ENCODE data around the gene SELENOO.
A peak's percentile ranks its signal among the peaks of the same experiment; 100 is the strongest.

SELENOO gene

DNA sequence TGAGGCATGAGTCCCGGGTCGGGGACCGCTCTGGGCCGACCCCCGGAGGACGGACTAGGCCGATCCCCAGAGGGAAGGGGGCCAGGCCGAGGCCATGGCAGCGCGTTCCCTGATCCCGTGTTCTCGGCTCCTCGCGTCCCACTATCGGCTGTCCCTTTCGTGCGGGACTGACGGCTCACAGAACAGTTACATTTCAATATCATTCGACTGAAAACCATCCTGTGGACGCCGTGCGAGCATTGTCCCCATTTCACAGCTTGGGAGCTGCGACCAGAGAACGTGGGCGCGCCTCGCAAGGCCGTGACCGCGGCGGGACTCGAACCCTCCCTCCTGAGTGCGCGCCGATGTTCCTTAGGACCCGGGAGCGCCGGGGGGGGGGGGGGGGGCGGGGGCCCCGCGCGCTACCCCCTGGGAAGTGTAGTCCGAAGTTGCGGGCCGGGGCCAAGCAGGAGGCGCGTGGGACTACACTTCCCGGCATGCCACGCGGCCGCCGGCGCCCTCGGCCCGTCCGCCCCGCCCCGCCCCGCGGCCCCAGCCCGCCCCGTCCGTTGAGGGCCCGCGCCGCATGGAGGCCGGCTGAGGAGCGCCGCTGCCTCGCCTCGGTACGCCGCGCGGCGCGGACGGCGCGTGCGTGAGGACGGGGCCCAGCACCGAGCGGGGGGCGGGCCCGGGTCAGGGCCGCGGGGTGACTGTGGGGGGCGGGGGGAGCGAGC lies 15.3 kb upstream of the SELENOO start, which contains the start of gene TRABD:
TSS of gene TRABD (plus strand) at position 539 of the 713 bp plus-strand sequence. CDS start 7,148 bp downstream, outside the sequence.
- DNase-seq: peak; percentile 86

DNA sequence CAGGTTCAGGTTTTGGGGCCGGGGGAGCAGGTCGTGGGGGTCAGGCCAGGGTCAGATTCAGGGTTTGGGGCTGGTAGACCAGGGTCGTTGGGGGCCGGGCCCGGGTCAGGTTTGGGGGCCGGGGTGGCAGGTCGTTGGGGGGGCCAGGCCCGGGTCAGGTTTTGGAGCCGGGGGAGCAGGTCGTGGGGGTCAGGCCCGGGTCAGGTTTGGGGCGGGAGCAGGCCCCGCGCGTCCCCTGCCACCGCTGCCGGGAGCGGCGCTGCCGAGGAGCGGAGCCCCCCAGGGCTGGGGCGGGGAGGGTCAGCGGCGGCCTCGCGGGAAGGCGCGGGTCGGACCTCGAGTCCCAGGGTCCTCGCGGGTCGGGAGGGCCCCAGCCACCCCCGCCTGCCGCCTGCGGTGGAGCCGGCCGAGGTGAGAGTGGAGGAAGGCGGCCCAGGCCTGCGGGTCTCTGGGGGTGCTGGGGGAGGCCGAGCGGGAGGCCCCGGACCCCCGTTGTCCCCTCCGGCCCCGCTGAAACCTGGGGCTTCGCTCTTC lies 14.6 kb upstream of the SELENOO start:
- no peak for DNase-seq

DNA sequence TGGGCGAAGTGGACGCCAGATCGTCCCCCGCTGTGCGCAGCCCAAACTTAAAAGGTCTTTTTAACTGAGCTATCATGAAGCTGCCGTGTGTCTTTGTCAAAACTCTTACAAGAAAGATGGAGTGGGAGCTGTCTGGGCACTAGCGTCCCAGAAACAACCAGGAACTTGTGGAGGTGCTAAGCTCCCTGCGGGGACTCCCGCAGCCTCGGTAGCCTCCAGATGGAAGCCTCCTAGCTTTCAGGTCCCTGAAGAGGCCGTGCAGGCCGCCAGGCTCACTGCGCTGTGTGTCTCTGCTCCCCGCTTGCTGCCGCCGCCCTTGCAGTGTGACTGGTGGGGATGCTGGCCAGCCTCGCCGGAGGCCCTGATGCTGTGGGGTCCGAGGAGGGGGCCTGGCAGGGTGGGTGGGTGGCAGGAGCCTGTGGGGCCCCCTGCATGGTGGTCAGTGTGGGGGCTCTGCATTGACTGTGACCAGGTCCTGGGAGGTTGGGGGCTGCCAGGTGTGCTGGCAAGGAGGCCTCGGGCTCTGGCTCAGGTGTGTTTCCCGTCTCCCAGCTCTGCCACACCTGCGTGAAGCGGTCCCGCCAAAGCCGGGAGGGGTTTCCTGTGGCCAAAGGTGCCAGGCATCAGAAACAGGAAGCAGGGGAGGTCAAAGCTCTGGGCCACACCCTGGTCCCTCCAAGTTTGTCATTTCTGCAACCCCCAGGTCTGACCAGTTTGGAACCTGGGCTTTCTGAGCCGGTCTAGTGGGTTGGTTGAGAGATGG lies 13.9 kb upstream of the SELENOO start:
- DNase-seq: no peak

DNA sequence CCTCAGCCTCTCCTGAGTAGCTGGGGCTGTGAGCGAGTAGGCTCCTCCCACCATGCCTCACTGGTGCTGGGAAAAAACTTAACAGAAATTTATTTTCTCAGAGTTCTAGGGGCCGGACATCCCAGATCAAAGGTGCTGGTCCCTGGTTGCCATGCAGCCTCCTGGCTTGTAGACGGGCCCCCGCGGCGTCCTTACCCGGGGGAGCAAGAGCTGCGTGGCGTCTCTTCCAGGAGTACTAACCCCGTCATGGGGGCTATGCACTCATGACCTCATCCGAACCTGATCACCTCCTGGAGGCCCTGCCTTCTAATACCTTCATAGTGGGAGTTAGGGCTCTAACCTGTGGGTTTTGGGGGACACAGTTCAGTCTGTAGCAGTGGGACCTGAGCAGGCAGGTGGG lies 12.5 kb upstream of the SELENOO start:
- DNase-seq: no peak

DNA sequence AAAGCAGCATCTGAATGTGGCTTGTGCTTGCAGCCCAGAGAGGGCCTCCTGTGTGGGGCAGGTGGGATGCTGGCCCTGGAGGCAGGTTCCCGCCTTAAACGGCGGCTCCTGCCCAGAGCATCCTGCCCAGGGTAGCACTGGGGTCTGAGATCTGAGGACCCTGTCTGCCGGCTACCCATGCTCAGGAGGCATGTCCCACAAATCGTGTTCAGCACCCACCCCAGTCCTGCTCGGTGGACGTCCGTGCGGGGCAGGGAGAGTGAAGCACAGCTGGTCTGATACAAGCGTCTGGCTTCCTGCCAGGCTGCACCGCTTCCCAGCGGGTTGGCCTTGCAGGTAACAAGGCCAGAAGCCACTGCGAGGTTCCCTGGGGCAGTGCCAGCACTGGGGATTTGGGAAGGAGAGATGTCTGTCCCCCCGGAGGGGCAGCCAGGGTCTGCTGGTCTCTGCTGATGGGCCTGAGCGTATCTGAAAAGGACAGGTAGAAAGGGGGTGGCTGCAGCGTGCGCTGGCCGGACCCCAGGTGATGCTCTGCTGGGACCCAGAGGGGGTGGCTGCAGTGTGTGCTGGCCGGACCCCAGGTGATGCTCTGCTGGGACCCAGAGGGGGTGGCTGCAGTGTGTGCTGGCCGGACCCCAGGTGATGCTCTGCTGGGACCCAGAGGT lies 11.5 kb upstream of the SELENOO start:
- no peak for DNase-seq

DNA sequence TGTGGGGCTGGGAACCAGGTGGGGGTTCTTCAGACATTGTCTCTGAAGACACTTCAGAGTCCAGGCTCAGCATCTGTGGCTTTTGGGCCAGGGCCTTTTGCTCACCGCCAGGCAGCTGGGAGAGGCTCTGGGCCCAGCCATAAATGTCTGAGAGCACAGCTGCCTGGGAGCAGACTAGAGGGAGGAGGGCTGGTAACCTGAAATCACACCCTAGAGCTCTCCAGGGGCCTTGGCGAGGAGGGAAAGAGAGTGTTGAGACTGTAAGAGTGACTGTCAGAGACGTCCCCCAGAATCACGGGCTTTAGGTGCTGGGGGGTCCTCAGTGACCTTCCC lies 11.0 kb upstream of the SELENOO start:
- no peak for DNase-seq

DNA sequence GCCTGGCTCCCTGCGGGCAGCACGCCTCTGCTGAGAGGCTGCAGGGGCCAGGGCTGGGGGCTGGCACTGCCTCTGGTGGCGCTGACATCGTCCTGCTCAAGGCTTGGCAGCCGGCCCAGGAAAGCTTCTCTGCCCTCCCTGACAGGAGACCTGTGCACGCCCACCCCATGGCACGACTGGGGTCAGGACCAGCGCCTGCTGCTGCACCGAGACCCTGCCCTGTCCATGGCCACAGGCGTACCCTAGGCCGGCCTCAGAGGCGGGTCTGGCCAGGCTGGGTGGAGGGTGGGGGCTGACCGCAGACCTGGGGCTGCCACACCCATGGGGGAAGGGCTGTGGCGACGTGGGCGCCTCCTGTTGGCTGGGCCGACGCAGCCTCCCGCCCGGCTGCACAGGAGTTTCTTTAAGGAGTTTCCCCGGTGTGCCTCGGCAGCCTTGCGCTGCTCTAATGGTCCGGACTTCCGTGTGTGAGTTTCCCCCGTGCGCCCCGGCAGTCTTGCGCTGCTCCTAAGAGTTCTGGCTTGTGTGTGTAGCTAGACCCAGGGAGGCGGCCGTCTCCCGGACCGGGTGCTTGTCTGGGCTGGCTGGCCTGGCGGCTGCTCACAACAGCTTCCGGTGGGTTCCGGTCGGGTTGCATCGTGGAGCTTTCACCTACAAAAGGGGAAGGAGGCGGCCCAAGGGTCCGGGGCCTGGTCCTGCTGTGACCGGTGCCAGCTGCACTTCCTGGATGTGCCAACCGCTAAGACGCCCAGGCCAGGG lies 10.4 kb upstream of the SELENOO start:
- DNase-seq: peak; percentile 80

DNA sequence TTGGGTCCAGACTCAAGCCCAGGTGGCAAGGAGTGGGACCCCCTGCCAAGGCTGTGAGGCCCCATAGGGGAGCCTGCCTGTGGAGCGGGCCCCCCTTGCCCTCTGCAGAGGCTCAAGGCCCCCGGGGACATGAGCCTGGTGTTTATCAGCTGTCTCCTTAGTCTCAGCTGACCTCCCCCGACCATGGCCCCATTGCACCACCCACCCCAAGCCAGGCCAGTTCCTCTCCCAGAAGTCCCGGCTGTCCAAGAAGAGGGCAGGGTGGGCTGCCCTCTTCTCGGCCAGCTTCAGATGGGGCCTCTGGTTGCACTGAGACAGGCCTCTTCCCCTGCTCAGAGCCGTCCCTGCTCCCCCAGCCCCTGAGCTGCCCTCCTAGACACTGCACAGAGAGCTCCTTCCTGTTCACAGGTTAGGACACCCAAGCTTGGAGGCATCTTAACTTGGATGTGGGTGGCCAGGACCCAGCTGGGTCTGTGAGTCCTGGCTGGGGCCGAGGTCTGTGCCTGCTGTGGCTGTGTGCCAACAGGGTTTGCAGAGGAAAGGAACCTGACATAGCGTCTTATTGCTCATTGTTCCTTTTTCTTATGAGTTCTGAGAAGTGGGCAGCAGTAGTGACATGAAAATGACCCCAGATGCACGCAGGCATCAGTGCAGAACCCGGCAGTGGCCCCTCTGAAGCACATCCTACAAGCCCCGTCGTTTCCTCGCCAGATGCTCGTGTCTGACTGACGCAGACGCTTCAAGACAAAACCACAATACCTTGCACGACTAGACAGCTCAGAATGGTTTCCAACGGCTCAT lies 9.7 kb upstream of the SELENOO start:
- peak; percentile 82 for DNase-seq

DNA sequence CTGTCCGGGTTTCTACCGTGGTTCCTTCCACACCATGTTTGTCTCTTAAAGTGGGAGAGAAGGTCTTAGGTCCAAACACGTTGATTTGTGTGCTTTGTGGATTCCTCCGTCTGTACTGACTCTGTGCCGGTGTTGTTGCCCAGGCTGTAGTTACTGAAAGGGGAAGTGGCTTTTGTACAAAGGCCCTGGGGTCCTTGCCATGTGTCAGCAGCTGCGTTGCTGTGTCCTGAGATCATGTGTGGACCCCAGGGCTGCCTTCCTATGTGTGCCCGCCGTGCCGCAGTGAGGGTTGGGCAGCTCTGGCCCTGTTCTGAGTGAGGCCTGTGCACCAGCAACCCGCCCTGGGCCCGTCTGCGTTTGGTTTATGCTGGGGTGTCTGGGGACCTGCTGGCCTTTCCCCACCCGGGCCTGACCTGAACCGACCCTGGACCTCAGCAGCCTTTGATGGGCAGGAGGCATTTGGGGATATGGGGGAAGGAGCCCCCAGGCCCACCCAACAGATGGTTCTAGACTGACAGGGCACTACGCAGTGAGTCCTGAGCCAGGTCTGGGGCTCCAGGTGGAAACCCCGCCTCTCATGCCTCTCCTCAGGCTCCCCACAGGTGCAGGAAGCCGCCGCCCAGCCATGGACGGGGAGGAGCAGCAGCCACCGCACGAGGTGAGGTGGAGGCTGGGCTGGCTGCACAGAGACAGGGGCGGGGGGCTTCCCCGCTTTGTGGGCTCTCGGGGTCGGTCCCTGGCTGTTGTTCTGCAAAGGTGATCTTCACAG lies 8.2 kb upstream of the SELENOO start:
- peak; percentile 74 for DNase-seq

DNA sequence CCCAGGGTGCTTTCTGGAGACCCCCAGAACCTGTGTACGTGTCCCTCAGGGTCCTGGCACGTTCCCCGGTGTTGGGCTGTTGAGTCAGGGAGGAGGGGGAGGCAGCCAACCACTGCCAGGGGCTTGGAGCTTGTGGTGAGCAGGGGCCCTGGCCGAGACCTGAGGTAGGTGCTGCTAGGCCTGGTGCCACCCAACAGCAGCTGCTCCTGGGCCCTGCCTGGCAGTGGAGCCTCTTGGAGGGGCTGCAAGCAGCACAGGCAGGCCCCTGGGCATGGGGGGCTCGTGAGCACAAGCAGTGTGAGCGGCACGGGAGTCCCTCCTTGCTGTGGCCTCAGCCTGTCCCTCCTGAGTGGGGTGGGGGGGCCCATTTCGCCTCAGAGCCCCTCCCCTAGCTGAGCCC lies 7.2 kb upstream of the SELENOO start:
- DNase-seq: no peak

DNA sequence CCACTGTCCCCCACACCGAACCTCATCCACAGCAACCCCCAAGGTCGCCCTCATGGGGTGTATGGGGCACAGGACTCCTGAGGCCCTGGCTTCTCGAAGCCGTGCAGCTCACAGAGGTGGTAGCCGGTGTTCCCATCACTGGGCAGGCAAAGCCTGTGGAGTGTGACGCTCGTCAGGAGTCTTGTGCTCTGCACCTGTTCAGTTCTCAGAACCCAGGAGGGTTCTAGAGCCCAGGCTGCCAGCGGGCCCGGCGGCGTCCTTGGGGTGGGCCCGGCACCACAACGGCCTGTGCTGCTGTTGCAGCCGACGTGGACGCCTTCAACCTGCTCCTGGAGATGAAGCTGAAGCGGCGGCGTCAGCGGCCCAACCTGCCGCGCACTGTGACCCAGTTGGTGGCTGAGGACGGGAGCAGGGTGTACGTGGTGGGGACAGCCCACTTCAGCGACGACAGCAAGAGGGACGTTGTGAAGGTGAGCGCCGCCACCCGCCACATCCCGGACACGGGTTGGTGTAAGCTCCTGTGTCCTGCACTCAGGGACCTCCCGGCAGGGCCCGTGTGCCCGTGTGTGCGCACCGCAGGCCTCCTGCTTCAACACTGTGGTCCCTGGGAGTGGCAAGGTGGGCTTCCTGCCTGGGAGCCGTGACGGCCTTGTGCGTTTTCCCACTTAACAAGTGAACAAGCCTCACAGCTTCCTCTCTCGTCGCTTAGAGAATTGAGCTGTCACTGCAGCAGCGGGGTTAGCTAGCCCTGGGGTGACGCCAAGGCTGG lies 6.6 kb upstream of the SELENOO start:
- DNase-seq: no peak

DNA sequence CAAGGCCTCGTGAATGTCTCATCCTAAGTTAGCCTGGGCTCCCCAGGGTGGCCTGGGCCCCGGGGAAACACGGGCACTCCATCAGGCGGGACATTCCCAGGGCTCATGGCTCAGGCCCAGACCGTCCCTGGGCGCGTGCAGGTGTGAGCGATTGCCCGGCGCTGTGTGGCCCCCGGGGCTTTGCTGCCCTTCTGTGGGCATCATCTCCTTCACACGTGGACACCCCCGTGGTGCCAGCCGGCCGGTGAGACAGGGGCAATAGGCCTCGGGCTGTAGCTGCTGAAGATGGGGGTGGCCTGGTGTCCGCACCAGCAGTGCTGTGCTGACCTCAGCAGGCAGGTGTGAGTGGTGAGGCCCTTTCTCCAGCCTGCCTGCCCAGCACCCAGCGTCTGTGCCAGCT lies 4.6 kb upstream of the SELENOO start:
- no peak for DNase-seq

DNA sequence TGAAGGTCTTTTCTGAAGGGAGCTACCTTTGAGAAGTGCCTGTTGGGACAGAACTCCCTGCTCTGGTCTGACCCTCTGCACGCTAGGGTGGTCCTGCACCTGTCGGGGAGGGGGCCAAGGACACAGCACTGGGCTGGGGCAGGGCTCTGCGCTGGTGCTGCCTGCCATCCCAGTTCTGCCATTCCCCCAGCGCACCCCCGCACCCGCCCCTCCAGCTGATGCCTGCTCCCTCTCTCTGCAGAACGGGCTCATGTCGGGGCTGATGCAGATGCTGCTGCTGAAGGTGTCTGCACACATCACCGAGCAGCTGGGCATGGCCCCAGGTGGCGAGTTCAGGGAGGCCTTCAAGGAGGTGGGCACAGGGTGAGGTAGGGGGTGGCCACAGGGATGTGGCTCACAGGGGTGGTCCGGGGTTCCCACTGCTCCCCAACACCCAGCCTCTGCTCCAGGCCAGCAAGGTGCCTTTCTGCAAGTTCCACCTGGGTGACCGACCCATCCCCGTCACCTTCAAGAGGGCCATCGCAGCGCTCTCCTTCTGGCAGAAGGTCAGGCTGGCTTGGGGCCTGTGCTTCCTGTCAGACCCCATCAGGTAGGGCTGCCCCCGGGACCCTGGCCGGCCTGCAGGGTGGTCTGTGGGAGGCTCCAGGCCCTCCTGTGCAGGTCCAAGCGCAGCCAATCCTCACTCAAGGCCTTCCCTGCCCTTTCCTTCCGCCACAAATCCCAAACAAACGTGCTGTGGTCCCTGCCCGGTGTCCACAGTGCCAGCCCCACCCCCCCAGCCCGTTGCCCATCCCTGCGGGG lies 3.6 kb upstream of the SELENOO start:
- DNase-seq: no peak

DNA sequence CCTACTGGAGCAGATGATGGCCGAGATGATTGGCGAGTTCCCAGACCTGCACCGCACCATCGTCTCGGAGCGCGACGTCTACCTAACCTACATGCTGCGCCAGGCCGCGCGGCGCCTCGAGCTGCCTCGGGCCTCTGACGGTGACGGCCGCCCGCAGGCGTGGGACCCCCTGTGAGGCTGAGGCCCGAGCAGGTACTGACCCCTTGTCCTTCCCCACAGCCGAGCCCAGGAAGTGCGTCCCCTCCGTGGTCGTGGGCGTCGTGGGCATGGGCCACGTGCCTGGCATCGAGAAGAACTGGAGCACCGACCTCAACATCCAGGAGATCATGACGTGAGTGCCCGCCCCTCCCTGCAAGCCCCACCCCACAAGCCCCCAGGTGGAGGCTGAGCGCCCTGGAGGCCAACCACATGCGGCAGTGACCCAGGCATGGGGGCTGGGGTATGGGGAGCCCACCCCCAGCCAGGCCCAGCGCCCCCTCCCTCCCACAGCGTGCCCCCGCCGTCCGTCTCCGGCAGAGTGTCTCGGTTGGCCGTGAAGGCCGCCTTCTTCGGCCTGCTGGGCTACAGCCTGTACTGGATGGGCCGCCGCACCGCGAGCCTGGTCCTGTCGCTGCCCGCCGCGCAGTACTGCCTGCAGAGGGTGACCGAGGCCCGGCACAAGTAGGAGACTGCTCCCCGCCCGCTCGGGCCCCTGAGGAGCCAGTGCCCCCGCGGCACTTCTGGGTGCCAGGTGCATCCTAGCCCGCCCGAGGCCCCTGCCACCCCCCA lies 2.8 kb upstream of the SELENOO start:
- DNase-seq: no peak

DNA sequence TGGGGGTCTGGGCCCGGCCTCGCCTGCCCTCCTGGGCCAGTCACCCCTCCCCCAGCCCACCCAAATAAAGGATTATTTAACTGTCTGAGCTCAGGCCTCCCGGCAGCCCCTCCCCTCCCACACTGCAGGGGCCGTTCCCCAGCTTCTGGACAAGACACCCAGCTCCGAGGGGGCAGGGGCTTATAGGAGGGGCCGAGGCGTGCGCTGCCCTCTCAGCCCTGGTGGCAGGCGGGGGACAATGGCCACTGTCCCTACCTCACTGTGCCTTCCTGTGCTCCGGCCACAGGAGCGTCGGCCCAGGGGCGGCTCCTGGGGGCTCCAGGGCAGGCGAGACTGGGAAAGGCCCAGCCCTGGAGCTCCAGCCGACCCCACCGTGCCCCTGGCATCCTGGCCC lies 2.2 kb upstream of the SELENOO start:
- DNase-seq: no peak

DNA sequence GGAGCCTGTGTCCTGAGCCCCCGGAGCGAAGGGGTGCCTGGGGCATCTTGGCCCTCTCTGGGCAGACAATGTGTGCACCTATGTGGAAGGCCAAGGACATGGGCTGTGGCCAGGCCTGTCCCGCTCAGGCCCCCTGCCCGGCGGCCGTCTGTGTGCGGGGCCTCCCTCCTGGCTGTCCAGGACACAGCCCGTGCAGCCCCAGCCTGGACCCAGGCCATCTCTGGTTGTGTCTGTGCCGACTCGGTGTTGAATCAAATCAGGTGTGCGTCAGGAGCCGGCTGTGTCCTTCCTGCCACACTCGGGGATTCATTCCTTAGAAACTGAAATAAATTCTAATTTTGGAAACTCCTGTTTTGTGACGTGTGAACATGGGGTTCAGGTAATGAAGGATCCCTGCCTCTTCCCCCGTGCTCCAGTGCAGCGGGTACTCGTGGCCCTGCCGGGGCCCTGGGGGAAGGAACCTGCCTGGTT lies 1.5 kb upstream of the SELENOO start:
- DNase-seq: no peak

DNA sequence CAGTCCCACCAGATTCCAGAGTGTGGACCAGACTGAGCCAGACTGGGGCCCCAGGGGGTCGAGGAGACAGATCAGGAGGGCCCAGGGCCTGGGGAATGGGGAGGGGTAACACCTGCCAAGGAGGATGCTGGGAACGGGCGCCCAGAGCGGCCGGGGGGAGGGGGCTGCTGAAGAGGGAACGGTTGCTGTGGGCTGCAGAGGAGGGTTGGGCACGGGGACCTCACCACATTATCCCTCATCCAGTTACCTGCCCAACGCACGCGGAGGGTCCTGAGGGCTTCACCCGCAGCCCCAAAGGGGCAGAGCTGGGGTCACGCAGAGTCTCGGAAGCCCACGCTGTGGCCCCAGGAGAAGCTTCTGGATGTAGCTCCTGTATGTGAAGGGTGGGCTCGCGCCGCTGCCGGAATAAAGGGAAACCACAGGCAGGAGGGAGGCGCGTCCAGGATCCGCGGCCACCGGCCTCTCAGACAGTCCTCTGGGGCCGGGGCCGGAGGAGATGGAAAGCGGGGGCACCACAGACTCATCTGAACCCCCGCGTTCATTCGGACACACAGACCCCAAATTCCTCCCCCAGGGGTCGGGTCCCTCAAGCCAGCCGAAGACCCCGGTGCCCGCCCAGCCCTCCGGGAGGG lies 866 bp upstream of the SELENOO start:
- no peak for DNase-seq

Measured in activated CD4-positive, alpha-beta T cell treated with anti-CD3 and anti-CD28 coated beads, Interleukin-2, amount 50 U/mL, for 1 hour (primary cell).